ENCODE data around the gene TBXA2R.

- TF ChIP-seq POLR2AphosphoS5 (IDR thresholded peaks at IDR 0.05; ENCODE audit: low read depth) (no peak), GABPA (IDR thresholded peaks at IDR 0.05; ENCODE audit: low read depth) (no peak), CTCF (IDR thresholded peaks at IDR 0.05; ENCODE audit: insufficient read depth, low read length) (no peak)
These were observed 28.8 kb downstream of the TBXA2R start for GRCh38 chr19:3577723-3578344.
